ENCODE data around the gene RTCB.

The RTCB gene

GRCh38 chr22:32401486-32401885 is 10.6 kb downstream of the RTCB start:
- WGBS = 95% methylated on average over 3 of the region's 4 CpGs
- H2BK120ac ChIP-seq (ENCODE audit: low read depth, low read length) = no peak overlapping the region

GRCh38 chr22:32396746-32397145 is 15.3 kb downstream of the RTCB start:
- Histone ChIP-seq H3K79me1 (replicated peaks; ENCODE audit: low read length, poor library complexity, severe bottlenecking) (peaks cover 20% of the 10 kb centered on the region), H3K4me3 (ENCODE audit: insufficient read depth in 1 of 2, low read depth in 1 of 2, low read length in 2 of 2) (no peak overlapping the region), H2BK120ac (ENCODE audit: low read depth, low read length) (no peak overlapping the region), H3K4me1 (ENCODE audit: control insufficient read depth, insufficient read depth, low read depth, low read length) (no peaks in the 10 kb centered on the region), H3K23ac (ENCODE audit: low read length in 2 of 2) (no peak overlapping the region), H3K4me2 (ENCODE audit: low read length, poor library complexity, severe bottlenecking) (no peak overlapping the region), H3K27me3 (ENCODE audit: control insufficient read depth in 1 of 2, insufficient read depth in 1 of 2, low read length in 2 of 2) (no peaks in the 10 kb centered on the region), H3K14ac (ENCODE audit: low read length in 2 of 2) (no peak overlapping the region), H4K91ac (ENCODE audit: low read length) (no peak overlapping the region), H2BK12ac (ENCODE audit: low read length in 2 of 2) (no peak overlapping the region), H3K36me3 (ENCODE audit: control insufficient read depth in 1 of 2, insufficient read depth in 2 of 2, low read depth in 1 of 2, low read length in 2 of 2) (peaks cover 44 to 98% of the 10 kb centered on the region in 2 experiments), H3K27ac (ENCODE audit: low read length, poor library complexity, severe bottlenecking) (no peak overlapping the region), H3K18ac (ENCODE audit: low read depth in 1 of 2, low read length in 2 of 2) (no peak overlapping the region), H2AFZ (ENCODE audit: low read depth, low read length) (no peak overlapping the region), H3K9me3 (ENCODE audit: control insufficient read depth, low read length) (no peaks in the 10 kb centered on the region), H4K8ac (ENCODE audit: low read length) (no peak overlapping the region), H3K9ac (ENCODE audit: low read length) (no peak overlapping the region), H3K4ac (ENCODE audit: low read depth in 1 of 2, low read length in 2 of 2) (no peak overlapping the region), H2AK5ac (ENCODE audit: low read length, severe bottlenecking) (no peak overlapping the region), H2BK5ac (ENCODE audit: low read depth, low read length, poor library complexity, severe bottlenecking) (no peak overlapping the region), H2BK15ac (ENCODE audit: low read depth, poor library complexity, severe bottlenecking) (no peak overlapping the region)
- WGBS = 95% methylated on average over 5 of the region's 5 CpGs
- DNase-seq = no peak

More at GRCh38 chr22:32401486-32401885, 10.6 kb downstream of the RTCB start:
- H3K9ac ChIP-seq (ENCODE audit: low read length) = no peak overlapping the region
- H4K91ac ChIP-seq (ENCODE audit: low read length) = no peak overlapping the region
- no peak overlapping the region for H2AFZ ChIP-seq (ENCODE audit: low read depth, low read length)
- no peak overlapping the region for H3K4ac ChIP-seq (ENCODE audit: low read depth in 1 of 2, low read length in 2 of 2)
- no peak overlapping the region for H3K23ac ChIP-seq (ENCODE audit: low read length in 2 of 2)
- H3K9me3 ChIP-seq (ENCODE audit: control insufficient read depth, low read length) = no peaks in the 10 kb centered on the region
- no peak overlapping the region for H3K14ac ChIP-seq (ENCODE audit: low read length in 2 of 2)
- H3K27me3 ChIP-seq (ENCODE audit: control insufficient read depth in 1 of 2, insufficient read depth in 1 of 2, low read length in 2 of 2) = no peaks in the 10 kb centered on the region
- no peaks in the 10 kb centered on the region for H3K4me1 ChIP-seq (ENCODE audit: control insufficient read depth, insufficient read depth, low read depth, low read length)
- H4K8ac ChIP-seq (ENCODE audit: low read length) = no peak overlapping the region
- H3K4me2 ChIP-seq (ENCODE audit: low read length, poor library complexity, severe bottlenecking) = no peak overlapping the region
- H2BK15ac ChIP-seq (ENCODE audit: low read depth, poor library complexity, severe bottlenecking) = no peak overlapping the region
- H3K79me1 ChIP-seq (replicated peaks; ENCODE audit: low read length, poor library complexity, severe bottlenecking) = peaks cover 22% of the 10 kb centered on the region
- H2BK12ac ChIP-seq (ENCODE audit: low read length in 2 of 2) = no peak overlapping the region
- H2BK5ac ChIP-seq (ENCODE audit: low read depth, low read length, poor library complexity, severe bottlenecking) = no peak overlapping the region
- H3K18ac ChIP-seq (ENCODE audit: low read depth in 1 of 2, low read length in 2 of 2) = no peak overlapping the region
- peaks cover 32 to 94% of the 10 kb centered on the region in 2 experiments for H3K36me3 ChIP-seq (ENCODE audit: control insufficient read depth in 1 of 2, insufficient read depth in 2 of 2, low read depth in 1 of 2, low read length in 2 of 2)
- H3K4me3 ChIP-seq (ENCODE audit: insufficient read depth in 1 of 2, low read depth in 1 of 2, low read length in 2 of 2) = no peak overlapping the region
- no peak overlapping the region for H2AK5ac ChIP-seq (ENCODE audit: low read length, severe bottlenecking)
- H3K27ac ChIP-seq (ENCODE audit: low read length, poor library complexity, severe bottlenecking) = no peak overlapping the region
- DNase-seq = no peak

GRCh38 chr22:32396255-32396654 is 15.8 kb downstream of the RTCB start:
- no peak overlapping the region for H3K14ac ChIP-seq (ENCODE audit: low read length in 2 of 2)
- H3K27me3 ChIP-seq (ENCODE audit: control insufficient read depth in 1 of 2, insufficient read depth in 1 of 2, low read length in 2 of 2) = no peaks in the 10 kb centered on the region
- H3K18ac ChIP-seq (ENCODE audit: low read depth in 1 of 2, low read length in 2 of 2) = no peak overlapping the region
- H3K4ac ChIP-seq (ENCODE audit: low read depth in 1 of 2, low read length in 2 of 2) = no peak overlapping the region
- H3K9ac ChIP-seq (ENCODE audit: low read length) = no peak overlapping the region
- no peak overlapping the region for H3K4me2 ChIP-seq (ENCODE audit: low read length, poor library complexity, severe bottlenecking)
- no peak overlapping the region for H3K23ac ChIP-seq (ENCODE audit: low read length in 2 of 2)
- H2BK120ac ChIP-seq (ENCODE audit: low read depth, low read length) = no peak overlapping the region
- no peak overlapping the region for H2BK5ac ChIP-seq (ENCODE audit: low read depth, low read length, poor library complexity, severe bottlenecking)
- no peak overlapping the region for H4K91ac ChIP-seq (ENCODE audit: low read length)
- no peak overlapping the region for H2BK15ac ChIP-seq (ENCODE audit: low read depth, poor library complexity, severe bottlenecking)
- no peak overlapping the region for H2AFZ ChIP-seq (ENCODE audit: low read depth, low read length)
- H2AK5ac ChIP-seq (ENCODE audit: low read length, severe bottlenecking) = no peak overlapping the region
- no peak for DNase-seq
- H3K79me1 ChIP-seq (replicated peaks; ENCODE audit: low read length, poor library complexity, severe bottlenecking) = peaks cover 20% of the 10 kb centered on the region
- H3K9me3 ChIP-seq (ENCODE audit: control insufficient read depth, low read length) = no peaks in the 10 kb centered on the region
- no peak overlapping the region for H4K8ac ChIP-seq (ENCODE audit: low read length)
- H2BK12ac ChIP-seq (ENCODE audit: low read length in 2 of 2) = no peak overlapping the region
- H3K4me1 ChIP-seq (ENCODE audit: control insufficient read depth, insufficient read depth, low read depth, low read length) = no peaks in the 10 kb centered on the region
- peaks cover 44 to 96% of the 10 kb centered on the region in 2 experiments for H3K36me3 ChIP-seq (ENCODE audit: control insufficient read depth in 1 of 2, insufficient read depth in 2 of 2, low read depth in 1 of 2, low read length in 2 of 2)
- 100% methylated on average over 1 of the region's 1 CpG for WGBS
- no peak overlapping the region for H3K27ac ChIP-seq (ENCODE audit: low read length, poor library complexity, severe bottlenecking)
- H3K4me3 ChIP-seq (ENCODE audit: insufficient read depth in 1 of 2, low read depth in 1 of 2, low read length in 2 of 2) = no peak overlapping the region

- no peak overlapping the region for H3K18ac ChIP-seq (ENCODE audit: low read depth in 1 of 2, low read length in 2 of 2)
- H2AFZ ChIP-seq (ENCODE audit: low read depth, low read length) = no peak overlapping the region
- no peak overlapping the region for H3K4me3 ChIP-seq (ENCODE audit: insufficient read depth in 1 of 2, low read depth in 1 of 2, low read length in 2 of 2)
- H3K14ac ChIP-seq (ENCODE audit: low read length in 2 of 2) = no peak overlapping the region
- H2AK5ac ChIP-seq (ENCODE audit: low read length, severe bottlenecking) = no peak overlapping the region
- H3K27ac ChIP-seq (ENCODE audit: low read length, poor library complexity, severe bottlenecking) = no peak overlapping the region
- H3K36me3 ChIP-seq (ENCODE audit: control insufficient read depth in 1 of 2, insufficient read depth in 2 of 2, low read depth in 1 of 2, low read length in 2 of 2) = peaks cover 44 to 93% of the 10 kb centered on the region in 2 experiments
- H2BK12ac ChIP-seq (ENCODE audit: low read length in 2 of 2) = no peak overlapping the region
- H3K4me1 ChIP-seq (ENCODE audit: control insufficient read depth, insufficient read depth, low read depth, low read length) = no peaks in the 10 kb centered on the region
- DNase-seq = no peak
- H2BK120ac ChIP-seq (ENCODE audit: low read depth, low read length) = no peak overlapping the region
- no peak overlapping the region for H4K8ac ChIP-seq (ENCODE audit: low read length)
- H4K91ac ChIP-seq (ENCODE audit: low read length) = no peak overlapping the region
- H3K9me3 ChIP-seq (ENCODE audit: control insufficient read depth, low read length) = no peaks in the 10 kb centered on the region
- no peak overlapping the region for H2BK5ac ChIP-seq (ENCODE audit: low read depth, low read length, poor library complexity, severe bottlenecking)
- H3K4me2 ChIP-seq (ENCODE audit: low read length, poor library complexity, severe bottlenecking) = no peak overlapping the region
- no peak overlapping the region for H3K4ac ChIP-seq (ENCODE audit: low read depth in 1 of 2, low read length in 2 of 2)
- peaks cover 20% of the 10 kb centered on the region for H3K79me1 ChIP-seq (replicated peaks; ENCODE audit: low read length, poor library complexity, severe bottlenecking)
- WGBS = 98% methylated on average over 5 of the region's 5 CpGs
- H3K23ac ChIP-seq (ENCODE audit: low read length in 2 of 2) = no peak overlapping the region
- H3K27me3 ChIP-seq (ENCODE audit: control insufficient read depth in 1 of 2, insufficient read depth in 1 of 2, low read length in 2 of 2) = no peaks in the 10 kb centered on the region
- H3K9ac ChIP-seq (ENCODE audit: low read length) = no peak overlapping the region
- H2BK15ac ChIP-seq (ENCODE audit: low read depth, poor library complexity, severe bottlenecking) = no peak overlapping the region
Observed at GRCh38 chr22:32395107-32395506, 16.9 kb downstream of the RTCB start.

All from mesenchymal stem cell (in vitro differentiated cells and primary cell).